Activated gamma-delta T cell (primary cell): ENCODE data around the gene SLC2A13.
"Not testable (repeated sequence)": the region's sequence is repeated elsewhere in the genome, so short reads cannot be mapped to it uniquely, and the experiment has no call there.

Experiments used
- DNase-seq: peaks from one replicate; lab custom pipeline; 2025; lab: John Stamatoyannopoulos, UW

Gene SLC2A13

GRCh38 chr12:39928181-39928899 is 177.5 kb downstream of the SLC2A13 start:
- no peak for DNase-seq

- DNase-seq = no peak
Observed at GRCh38 chr12:39923364-39923763, 182.5 kb downstream of the SLC2A13 start.

- not testable (repeated sequence) for DNase-seq
Observed at GRCh38 chr12:39922598-39922997, 183.3 kb downstream of the SLC2A13 start.

- no peak for DNase-seq
Observed at GRCh38 chr12:39920647-39921046, 185.2 kb downstream of the SLC2A13 start.

DNA sequence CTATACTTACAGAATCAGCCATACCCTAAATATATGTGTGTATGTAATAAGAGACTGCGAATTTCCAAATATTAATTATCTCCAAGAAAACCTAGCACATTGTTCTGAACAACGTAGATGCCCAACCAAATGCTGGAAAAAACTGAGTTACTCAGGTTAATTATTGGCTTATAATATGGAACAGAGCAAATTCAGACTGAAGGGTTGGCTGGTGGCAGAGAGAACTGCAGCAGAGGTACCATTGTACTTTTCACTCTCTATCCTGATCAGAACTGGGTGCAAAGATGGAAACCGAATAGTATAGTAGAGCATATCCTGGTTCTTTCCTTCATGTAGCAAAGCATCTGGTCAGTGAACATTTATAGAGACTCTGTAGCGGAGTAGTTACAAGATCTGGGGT is 185.7 kb downstream of the SLC2A13 start:
- no peak for DNase-seq

DNA sequence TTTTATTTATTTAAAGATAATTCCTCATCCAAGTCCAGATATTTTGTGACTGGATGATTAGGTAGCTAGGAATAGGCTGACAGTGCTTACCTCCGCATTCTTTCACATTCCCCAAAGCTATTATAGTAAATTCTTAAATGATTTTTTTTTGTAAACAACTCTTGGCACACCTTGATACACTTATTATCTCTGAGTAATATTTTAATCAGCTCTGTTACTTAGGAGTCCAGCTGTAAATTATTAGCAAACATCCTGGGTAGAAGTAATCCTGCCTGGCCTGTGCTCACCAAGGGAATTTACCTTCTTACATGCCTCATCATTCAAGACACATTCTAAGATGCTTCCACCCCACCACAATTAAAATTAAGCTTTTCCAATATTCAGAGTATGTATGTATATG is 186.1 kb downstream of the SLC2A13 start:
- DNase-seq = no peak

- DNase-seq = no peak
Observed at GRCh38 chr12:39915249-39915648, 190.6 kb downstream of the SLC2A13 start.

- no peak for DNase-seq
Observed at GRCh38 chr12:39912211-39912980, 193.5 kb downstream of the SLC2A13 start.

DNA sequence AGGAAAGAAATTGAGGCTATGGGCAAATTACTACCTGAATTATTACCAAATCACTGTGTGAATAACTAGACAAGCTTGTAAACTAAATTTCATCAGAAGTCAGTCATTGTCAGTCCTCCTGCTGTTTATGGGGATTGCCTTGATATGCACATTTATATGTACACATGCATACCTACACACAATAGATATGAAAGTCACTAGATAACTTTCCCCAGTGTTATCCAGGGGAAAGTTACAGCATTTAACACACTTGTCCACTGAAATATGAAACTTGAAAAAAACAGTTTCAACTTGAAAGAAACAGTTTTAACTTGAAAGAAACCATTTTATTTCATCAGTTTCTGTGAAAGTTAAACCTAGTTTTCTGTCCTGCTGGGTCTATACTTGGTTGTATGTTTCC is 199.6 kb downstream of the SLC2A13 start:
- no peak for DNase-seq

DNA sequence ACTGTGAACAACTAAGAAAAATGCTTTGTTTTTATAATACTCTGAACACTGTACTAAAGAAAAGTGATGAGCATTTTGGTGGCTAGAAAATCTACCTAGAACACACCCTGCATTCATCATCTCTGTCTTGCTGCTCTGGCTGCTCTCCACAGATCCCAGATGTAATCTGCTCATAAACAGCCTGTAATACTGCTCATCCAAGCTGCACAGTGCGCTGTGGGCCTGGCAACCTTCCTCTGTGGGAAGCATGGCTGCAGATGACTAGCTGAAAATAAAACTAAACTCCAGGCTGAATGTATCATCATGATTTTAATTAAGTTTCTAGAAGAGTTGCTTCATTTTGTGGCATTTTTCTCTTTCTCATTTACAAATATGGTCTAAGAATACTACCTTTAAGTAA is 200.7 kb downstream of the SLC2A13 start:
- no peak for DNase-seq

GRCh38 chr12:39902821-39903220 is 203.1 kb downstream of the SLC2A13 start:
- no peak for DNase-seq

DNA sequence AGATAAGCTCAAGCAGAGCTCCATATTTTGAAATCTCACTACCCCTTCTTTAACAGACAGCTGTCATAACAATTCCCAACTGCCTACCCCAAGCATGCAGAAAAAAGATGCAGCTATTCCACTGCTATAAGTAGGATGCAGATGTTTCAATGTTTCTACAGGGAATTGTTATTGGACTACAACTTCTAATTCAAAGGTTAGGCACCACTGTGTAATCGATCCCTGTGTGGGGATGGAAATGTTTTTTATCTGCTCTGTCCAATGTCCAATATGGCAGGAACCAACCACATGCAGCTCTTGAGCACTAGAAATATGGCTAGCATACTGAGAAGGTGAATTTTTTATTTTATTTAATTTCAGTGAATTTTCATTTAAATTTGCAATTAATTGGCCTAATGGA is 208.6 kb downstream of the SLC2A13 start:
- no peak for DNase-seq

- not testable (repeated sequence) for DNase-seq
Observed at GRCh38 chr12:39893388-39893787, 212.5 kb downstream of the SLC2A13 start.

- no peak for DNase-seq
Observed at GRCh38 chr12:39892146-39892545, 213.7 kb downstream of the SLC2A13 start.

GRCh38 chr12:39887856-39888255 is 218.0 kb downstream of the SLC2A13 start:
- DNase-seq = no peak

GRCh38 chr12:39886106-39886505 is 219.8 kb downstream of the SLC2A13 start:
- DNase-seq = no peak

DNA sequence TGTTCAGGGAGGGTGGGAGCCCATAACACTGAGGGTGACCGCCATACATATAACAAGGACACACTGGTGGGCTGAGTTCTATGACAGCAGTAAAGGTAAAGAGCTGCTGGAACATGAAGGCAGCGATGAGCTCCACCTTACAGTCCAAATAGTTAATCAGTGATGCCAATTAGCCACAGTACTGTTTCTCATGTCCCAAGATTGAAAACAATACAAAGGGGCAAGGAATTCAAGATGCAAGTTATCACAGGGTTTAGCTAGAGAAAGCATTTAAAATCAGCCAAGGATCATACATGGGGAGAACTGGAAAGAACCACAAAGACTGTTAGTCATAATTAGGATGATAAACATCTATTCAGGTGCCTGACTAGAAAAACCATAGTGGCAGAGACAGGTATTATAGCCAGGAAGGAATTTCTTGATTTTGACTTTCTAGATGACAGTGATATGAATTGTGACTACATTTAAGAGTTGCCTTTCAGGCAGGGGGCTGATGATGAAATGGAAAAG is 221.2 kb downstream of the SLC2A13 start:
- DNase-seq = no peak

DNA sequence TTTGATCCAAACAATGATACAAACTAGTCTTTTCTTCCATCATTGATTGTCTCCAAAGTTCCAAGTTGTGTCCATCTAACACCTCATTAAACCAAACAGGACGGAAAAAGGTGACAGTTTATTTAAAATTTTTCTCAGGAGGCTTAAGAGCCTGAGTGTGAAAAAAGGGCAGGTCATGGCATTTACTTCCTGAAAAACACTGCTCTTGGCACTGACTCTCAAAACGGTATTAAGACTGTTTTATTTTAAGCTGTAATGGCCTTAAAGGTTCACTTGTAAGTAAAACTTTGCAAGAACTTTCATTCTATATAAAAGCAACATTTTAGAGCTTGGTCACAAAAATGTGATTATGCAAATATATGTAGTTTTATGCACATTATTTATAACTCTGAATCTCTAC is 222.5 kb downstream of the SLC2A13 start:
- no peak for DNase-seq

DNA sequence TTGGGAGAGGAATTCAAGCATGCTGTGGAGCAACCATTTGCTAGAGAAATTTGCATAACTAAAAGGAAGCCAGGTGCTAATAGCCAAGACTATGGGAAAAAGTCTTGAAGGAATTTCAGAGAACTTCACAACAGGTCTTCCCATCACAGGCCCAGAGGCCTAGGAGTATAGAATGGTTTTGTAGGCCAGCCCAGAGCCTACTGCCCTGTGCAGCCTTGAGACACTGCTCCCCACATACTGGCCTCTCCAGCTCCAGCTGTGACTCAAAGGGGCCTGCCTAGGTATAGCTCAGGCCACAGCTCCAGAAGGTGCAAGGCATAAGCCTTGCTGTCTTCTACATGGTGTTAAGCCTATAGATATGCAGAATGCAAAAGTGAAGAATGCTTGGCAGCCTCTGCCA is 227.1 kb downstream of the SLC2A13 start:
- DNase-seq = no peak

DNA sequence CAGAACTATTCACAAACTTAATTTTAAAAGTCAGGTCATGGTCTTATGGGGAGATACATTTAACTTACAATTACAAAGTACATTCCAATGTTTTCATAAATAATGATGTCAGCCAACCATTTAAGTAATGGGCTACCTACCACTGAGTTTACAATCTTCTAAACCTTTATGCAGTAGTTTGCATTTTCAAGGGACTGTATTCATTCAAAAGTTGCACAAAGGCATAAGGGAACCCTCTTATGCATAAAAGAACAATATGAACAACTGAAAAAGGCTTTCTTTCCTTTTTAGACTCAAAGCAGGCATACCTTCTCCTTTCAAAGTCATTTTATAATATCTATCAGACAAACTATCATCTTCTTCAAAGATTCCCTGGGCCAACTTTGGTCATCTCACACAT is 230.2 kb downstream of the SLC2A13 start:
- DNase-seq = no peak

GRCh38 chr12:39874785-39875184 is 231.1 kb downstream of the SLC2A13 start:
- no peak for DNase-seq

GRCh38 chr12:39873065-39873464 is 232.8 kb downstream of the SLC2A13 start:
- no peak for DNase-seq

DNA sequence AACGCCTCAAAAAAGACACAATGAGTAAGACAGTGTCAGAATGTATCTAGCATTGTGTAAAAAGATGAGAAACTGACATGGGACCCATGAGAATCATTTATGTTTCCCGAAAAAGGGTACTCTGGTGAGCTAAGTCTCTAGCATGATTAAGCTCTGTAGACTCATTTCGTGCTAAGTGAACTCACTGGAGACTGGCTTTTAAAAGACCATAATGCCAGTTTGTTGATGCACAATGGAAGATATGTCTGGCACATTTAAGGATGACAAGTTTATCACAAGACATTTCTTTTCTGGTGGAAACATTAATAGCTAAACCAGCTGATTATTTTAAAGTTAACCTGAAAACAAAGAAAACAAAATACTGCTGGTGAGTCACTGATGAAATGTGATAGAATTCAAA is 233.5 kb downstream of the SLC2A13 start:
- DNase-seq = no peak
